Omental fat pad (tissue), 4 donors: Measurements from ENCODE around the gene DUSP5. TPM values are rescaled to one million over a fixed set of nuclear protein-coding genes. Genes with fewer than 3 reads are reported as not detected.

Experiments
- ATAC-seq: fragments of 150-250 bp; one replicate; pipeline ENCODE4 v1.9.1; 2016; ENCODE audit warnings: mild to moderate bottlenecking, moderate library complexity; ENCODE audit not compliant: low FRiP score
- DNase-seq: peaks from one replicate; pipeline ENCODE4 v3.0.0-alpha.2; 2019; ENCODE audit warnings: low spot score
- CTCF ChIP-seq, 3 donors: fragments of 450-650 bp; IDR thresholded peaks; one replicate each; pipeline ENCODE4 v1.5.1; 2016 to 2017; ENCODE audit warnings: antibody characterized with exemption in 3 of 3, mild to moderate bottlenecking in 3 of 3, moderate library complexity in 2 of 3
- total RNA-seq, 4 donors: library from RNA; depleted of rRNA; stranded (reverse); fragments of >200 nt; gene quantifications; one replicate each; pipeline ENCODE4 v1.1.0, GENCODE V29; 2016

DUSP5 gene
- total RNA-seq, 4 donors from 2014 or later, result 9.2 to 71.4 (median 41.4) TPM

GRCh38 chr10:110506448-110506847, 8.7 kb downstream of the DUSP5 start:
- ATAC-seq (no peak), DNase-seq (no peak)
- TF ChIP-seq CTCF (IDR thresholded peaks at IDR 0.05), result no peak

- ATAC-seq (no peak), DNase-seq (no peak)
- TF ChIP-seq CTCF (IDR thresholded peaks at IDR 0.05), result no peak
These were observed 9.6 kb downstream of the DUSP5 start for GRCh38 chr10:110507346-110507745.

- ATAC-seq, result no peak
- no peak for TF ChIP-seq CTCF (IDR thresholded peaks at IDR 0.05)
- DNase-seq, result no peak
These were observed 10.6 kb downstream of the DUSP5 start for GRCh38 chr10:110508159-110508788.

GRCh38 chr10:110508806-110509544, 11.3 kb downstream of the DUSP5 start:
- no peak for TF ChIP-seq CTCF (IDR thresholded peaks at IDR 0.05)
- ATAC-seq (no peak), DNase-seq (no peak)

- no peak for DNase-seq
- no peak for ATAC-seq
- TF ChIP-seq CTCF (IDR thresholded peaks at IDR 0.05), result no peak
These were observed 11.9 kb downstream of the DUSP5 start for GRCh38 chr10:110509560-110509959.

GRCh38 chr10:110510086-110510485, 12.4 kb downstream of the DUSP5 start:
- DNase-seq, result no peak

More at GRCh38 chr10:110510086-110510485, 12.4 kb downstream of the DUSP5 start:
- ATAC-seq, result no peak
- no peak for TF ChIP-seq CTCF (IDR thresholded peaks at IDR 0.05)
